Endothelial cell of umbilical vein (primary cell): ENCODE measurements around the gene MS4A10. TPM values are rescaled to one million over a fixed set of nuclear protein-coding genes. Genes with fewer than 3 reads are reported as not detected.

ENCODE experiments used
- BruUV-seq: library from RNA; stranded (reverse); fragments of 400-500 nt; replicated peaks from 2 replicates; lab custom pipeline; 2021; lab: Mats Ljungman, UMichigan
- CTCF ChIA-PET: fragments of 300-600, 350-600 bp; sonication (Branson Sonifier 250); formaldehyde crosslinking; loops from one replicate; lab custom pipeline; 2021; ENCODE audit warnings: antibody characterized with exemption, inconsistent platforms; lab: Charles Lee
- POLR2A ChIA-PET: fragments of 300-600, 350-600 bp; sonication (Branson Sonifier 250); formaldehyde crosslinking; loops from one replicate; lab custom pipeline; 2021; ENCODE audit warnings: antibody characterized with exemption, inconsistent platforms; lab: Charles Lee
- DNase-seq: peaks from one replicate; pipeline ENCODE4 v3.0.0-alpha.2; 2011; ENCODE audit warnings: low read depth, low spot score
- FAIRE-seq: peaks from 2 replicates; lab custom pipeline; 2011; peaks lifted over from hg19 to GRCh38; lab: Jason Lieb, UNC
- H2AFZ ChIP-seq: 2 replicates; pipeline ENCODE4 v1.6.0; 2012; ENCODE audit warnings: low read depth, low read length, control low read depth, inconsistent platforms
- H3K27ac ChIP-seq: 2 replicates; pipeline ENCODE4 v1.5.1; 2011; ENCODE audit warnings: low read depth, mild to moderate bottlenecking, control low read depth, low read length, moderate library complexity; ENCODE audit not compliant: insufficient read depth
- H3K27me3 ChIP-seq, 2 experiments: 2 replicates each; pipeline versions ENCODE4 v1.6.0 to v1.6.1; 2011; ENCODE audit warnings: low read length in 2 of 2, mixed read lengths in 1 of 2; ENCODE audit not compliant: control insufficient read depth in 2 of 2, insufficient read depth in 2 of 2
- H3K36me3 ChIP-seq, 2 experiments: 2 replicates in 1 of 2; 3 replicates in 1 of 2; pipeline ENCODE4 v1.5.1; 2011; ENCODE audit warnings: low read length in 2 of 2, mild to moderate bottlenecking in 1 of 2, moderate library complexity in 1 of 2; ENCODE audit not compliant: control insufficient read depth in 2 of 2, insufficient read depth in 2 of 2; ENCODE audit errors: extremely low read depth in 1 of 2
- H3K4me1 ChIP-seq: 3 replicates; pipeline ENCODE4 v1.5.1; 2011; ENCODE audit warnings: mild to moderate bottlenecking, low read length; ENCODE audit not compliant: control insufficient read depth, insufficient read depth; ENCODE audit errors: extremely low read depth
- H3K4me2 ChIP-seq: 2 replicates; pipeline ENCODE4 v1.6.1; 2011; ENCODE audit warnings: low read length, control low read depth, mixed read lengths; ENCODE audit not compliant: insufficient read depth
- H3K4me3 ChIP-seq, 3 experiments: fragments of 200-600 bp in 1 of 3; sonication (generic), shearing (Covaris generic) in 1 of 3; replicated peaks in 1 of 3; 2 replicates each; pipeline ENCODE4 v1.5.1; 2011 to 2016; ENCODE audit warnings: control low read depth in 3 of 3, low read length in 3 of 3, mild to moderate bottlenecking in 2 of 3, inconsistent platforms in 1 of 3, low read depth in 1 of 3, moderate library complexity in 1 of 3; ENCODE audit not compliant: insufficient read depth in 1 of 3
- H3K79me2 ChIP-seq: 2 replicates; pipeline ENCODE4 v1.6.0; 2012; ENCODE audit warnings: low read length, inconsistent platforms; ENCODE audit not compliant: control insufficient read depth, insufficient read depth
- H3K9ac ChIP-seq: replicated peaks from 2 replicates; pipeline ENCODE3; 2011; ENCODE audit warnings: low read length, control low read depth; ENCODE audit not compliant: insufficient read depth; ENCODE audit errors: extremely low read depth
- H3K9me1 ChIP-seq: replicated peaks from 3 replicates; pipeline ENCODE4 v1.6.0; 2011; ENCODE audit warnings: mild to moderate bottlenecking, low read length; ENCODE audit not compliant: control insufficient read depth, insufficient read depth; ENCODE audit errors: extremely low read depth
- H3K9me3 ChIP-seq: replicated peaks from 2 replicates; pipeline ENCODE4 v1.5.1; 2012; ENCODE audit warnings: low read length, inconsistent platforms; ENCODE audit not compliant: control insufficient read depth, insufficient read depth
- H4K20me1 ChIP-seq: replicated peaks from 2 replicates; pipeline ENCODE3; 2011; ENCODE audit warnings: mild to moderate bottlenecking, low read length; ENCODE audit not compliant: control insufficient read depth, insufficient read depth; ENCODE audit errors: extremely low read depth
- EZH2 ChIP-seq: IDR thresholded peaks from 2 replicates; pipeline ENCODE4 v1.6.1; 2012; ENCODE audit warnings: borderline replicate concordance, low read depth, mild to moderate bottlenecking, moderate library complexity, low read length, inconsistent platforms; ENCODE audit not compliant: severe bottlenecking
- FOS ChIP-seq: IDR thresholded peaks from 2 replicates; pipeline ENCODE4 v1.6.1; 2011; ENCODE audit warnings: mild to moderate bottlenecking, low read length, moderate library complexity, borderline replicate concordance; ENCODE audit not compliant: insufficient read depth
- GATA2 ChIP-seq: IDR thresholded peaks from 2 replicates; pipeline ENCODE4 v1.7.0; 2011; ENCODE audit warnings: low read depth, mild to moderate bottlenecking, moderate library complexity, mixed read lengths, low read length; ENCODE audit not compliant: insufficient read length, insufficient read depth
- JUN ChIP-seq: IDR thresholded peaks from 2 replicates; pipeline ENCODE4 v1.6.1; 2011; ENCODE audit warnings: borderline replicate concordance, low read depth; ENCODE audit not compliant: insufficient read length, insufficient read depth
- MYC ChIP-seq: IDR thresholded peaks from one replicate; pipeline ENCODE4 v1.6.1; 2011; ENCODE audit warnings: mild to moderate bottlenecking, low read depth, low read length
- POLR2A ChIP-seq: IDR thresholded peaks from 2 replicates; pipeline ENCODE4 v1.6.1; 2012; ENCODE audit warnings: low read depth, mild to moderate bottlenecking, control low read depth, low read length
- POLR2AphosphoS5 ChIP-seq: IDR thresholded peaks from 2 replicates; pipeline ENCODE4 v1.6.1; 2012; ENCODE audit warnings: low read depth, mild to moderate bottlenecking, control low read depth, low read length, moderate library complexity; ENCODE audit not compliant: insufficient read depth
- dilution Hi-C: fragments of 300-500 bp; cut with MboI; formaldehyde crosslinking; loops from one replicate; pipeline ENCODE4 v1.15.0; 2019; ENCODE audit warnings: low sequenced_read_pairs; ENCODE audit not compliant: extremely low pct_ligation_motif_present
- intact Hi-C: fragments of 100-400 bp; cut with micrococcal nuclease; formaldehyde crosslinking; loops from one replicate; pipeline ENCODE4 v1.10.0; 2022
- polyA plus RNA-seq, 4 experiments: library from polyadenylated mRNA; depleted of rRNA in 3 of 4; stranded (reverse) in 3 of 4; unstranded in 1 of 4; fragments of >200 nt; gene quantifications; 2 replicates each; pipeline versions ENCODE4 v1.2.1 to v1.2.3, GENCODE V29; 2011 to 2012; ENCODE audit warnings: missing spikeins in 1 of 4
- total RNA-seq: library from RNA; stranded (reverse); gene quantifications from 2 replicates; pipeline ENCODE4 v1.2.3, GENCODE V29; 2021
- TF ChIP-seq, protein P1 (sequence below), 2 donors: IDR thresholded peaks; 1 replicate in 1 of 2; 2 replicates in 1 of 2; pipeline ENCODE4 v1.5.1; 2011; ENCODE audit warnings: low read length in 2 of 2, mild to moderate bottlenecking in 2 of 2, moderate library complexity in 2 of 2, control low read depth in 1 of 2, inconsistent platforms in 1 of 2, low read depth in 1 of 2; ENCODE audit not compliant: insufficient read depth in 1 of 2; ENCODE audit errors: extremely low read depth in 1 of 2
- TF ChIP-seq, protein P2 (sequence below): IDR thresholded peaks from 2 replicates; pipeline ENCODE4 v1.6.1; 2011; ENCODE audit not compliant: insufficient read depth, insufficient read length

Gene MS4A10
- total and polyA plus RNA-seq, 2 donors (not counting 3 experiments of a cell fraction or from before 2014, with no cell fraction given): not detected

DNA sequence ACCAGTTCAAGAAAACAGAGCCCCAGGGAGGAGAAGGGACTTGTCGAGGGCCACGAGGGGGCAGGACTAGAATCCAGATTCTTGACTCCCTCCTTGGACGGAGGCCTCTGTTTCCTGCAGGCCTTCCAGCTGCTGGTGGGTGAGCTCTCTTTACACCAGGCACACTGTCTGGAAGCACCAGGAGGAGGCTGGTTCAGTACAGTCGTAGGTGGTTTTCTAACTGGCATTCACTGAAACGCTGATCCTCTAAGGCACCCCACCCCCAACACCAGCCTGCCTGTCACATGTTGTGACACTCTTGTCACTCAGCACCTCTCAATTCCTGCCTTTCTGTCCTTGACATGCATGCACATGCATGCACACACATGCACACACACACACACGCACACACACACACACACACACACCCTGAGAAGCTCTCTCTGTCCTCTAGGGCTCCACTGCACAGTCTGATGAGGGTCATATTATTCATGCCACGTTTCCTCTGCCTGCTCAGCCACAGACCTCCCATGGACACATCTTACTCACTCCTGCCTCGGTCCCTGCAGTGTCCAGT is 751 bp downstream of the MS4A10 start:
- BruUV-seq: no TSS peak
- Histone ChIP-seq H3K9me3 (no peaks in the 10 kb centered on the region), H2AFZ (no peak overlapping the region), H3K4me1 (peaks cover 28% of the 10 kb centered on the region), H3K79me2 (no peaks in the 10 kb centered on the region), H3K27ac (no peak overlapping the region), H3K9ac (no peak overlapping the region), H3K9me1 (no peaks in the 10 kb centered on the region), H3K36me3 (no peaks in the 10 kb centered on the region), H3K4me3 (no peak overlapping the region), H3K4me2 (no peak overlapping the region), H4K20me1 (no peaks in the 10 kb centered on the region), H3K27me3 (no peaks in the 10 kb centered on the region)
- intact Hi-C loops: loop anchor here (5.0 kb wide), 1 partner anchor 46 kb away; no protein-coding TSS in a partner anchor
- dilution Hi-C loops: no loop called here
- CTCF ChIA-PET: interaction anchor here (1.1 to 2.6 kb wide), 5 partner anchors 9 to 114 kb away, joined by 3 to 18 read pairs (median 9); no protein-coding TSS in a partner anchor
- POLR2A ChIA-PET: no interaction called here
- DNase-seq (peak; percentile 34), FAIRE-seq (peak; percentile 64)
- TF ChIP-seq MYC: no peak
- TF ChIP-seq GATA2: no peak
- no peak for TF ChIP-seq POLR2AphosphoS5
- TF ChIP-seq, protein P1, sequence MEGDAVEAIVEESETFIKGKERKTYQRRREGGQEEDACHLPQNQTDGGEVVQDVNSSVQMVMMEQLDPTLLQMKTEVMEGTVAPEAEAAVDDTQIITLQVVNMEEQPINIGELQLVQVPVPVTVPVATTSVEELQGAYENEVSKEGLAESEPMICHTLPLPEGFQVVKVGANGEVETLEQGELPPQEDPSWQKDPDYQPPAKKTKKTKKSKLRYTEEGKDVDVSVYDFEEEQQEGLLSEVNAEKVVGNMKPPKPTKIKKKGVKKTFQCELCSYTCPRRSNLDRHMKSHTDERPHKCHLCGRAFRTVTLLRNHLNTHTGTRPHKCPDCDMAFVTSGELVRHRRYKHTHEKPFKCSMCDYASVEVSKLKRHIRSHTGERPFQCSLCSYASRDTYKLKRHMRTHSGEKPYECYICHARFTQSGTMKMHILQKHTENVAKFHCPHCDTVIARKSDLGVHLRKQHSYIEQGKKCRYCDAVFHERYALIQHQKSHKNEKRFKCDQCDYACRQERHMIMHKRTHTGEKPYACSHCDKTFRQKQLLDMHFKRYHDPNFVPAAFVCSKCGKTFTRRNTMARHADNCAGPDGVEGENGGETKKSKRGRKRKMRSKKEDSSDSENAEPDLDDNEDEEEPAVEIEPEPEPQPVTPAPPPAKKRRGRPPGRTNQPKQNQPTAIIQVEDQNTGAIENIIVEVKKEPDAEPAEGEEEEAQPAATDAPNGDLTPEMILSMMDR (IDR thresholded peaks at IDR 0.05; ENCODE audit: extremely low read depth in 1 of 2, insufficient read depth in 1 of 2, low read depth in 1 of 2, low read length in 2 of 2): no peak
- TF ChIP-seq, protein P2, sequence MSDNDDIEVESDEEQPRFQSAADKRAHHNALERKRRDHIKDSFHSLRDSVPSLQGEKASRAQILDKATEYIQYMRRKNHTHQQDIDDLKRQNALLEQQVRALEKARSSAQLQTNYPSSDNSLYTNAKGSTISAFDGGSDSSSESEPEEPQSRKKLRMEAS: no peak
- no peak for TF ChIP-seq POLR2A
- TF ChIP-seq EZH2: no peak
- no peak for TF ChIP-seq JUN
- no peak for TF ChIP-seq FOS
